ENCODE data around the gene SCAMP2. TPM values are rescaled to one million over a fixed set of nuclear protein-coding genes. Genes with fewer than 3 reads are reported as not detected.

SCAMP2 gene
- total RNA-seq, 1 experiment from 2014 or later = 30.1 TPM

- no peak overlapping the region for H2AFZ ChIP-seq (ENCODE audit: low read length)
- H3K9me2 ChIP-seq (replicated peaks; ENCODE audit: low read length) = no peaks in the 10 kb centered on the region
- no peaks in the 10 kb centered on the region for H3K4me1 ChIP-seq (ENCODE audit: insufficient read depth, low read length)
- ATAC-seq (peak; percentile 95), DNase-seq (peak; percentile 74)
- BruUV-seq (replicated peaks) = no TSS peak
- 0 out of 2 replicates have a peak, but pooled peaks cover 3% of the 10 kb centered on the region for H3K79me2 ChIP-seq (ENCODE audit: low read length)
- no peak overlapping the region for H3K4me3 ChIP-seq (ENCODE audit: low read length)
- TF ChIP-seq EZH2 (IDR thresholded peaks at IDR 0.05; ENCODE audit: low read length, unreplicated experiment) (no peak), CTCF (conservative IDR thresholded peaks at IDR 0.05; ENCODE audit: low read depth, low read length) (peak; percentile 90), EZH2phosphoT487 (IDR thresholded peaks at IDR 0.05; ENCODE audit: borderline replicate concordance, low read length) (no peak)
- POLR2A ChIA-PET (ENCODE audit: unreplicated experiment) = no interaction called here
- H3K27ac ChIP-seq (ENCODE audit: low read length) = peak overlapping the region; percentile 38
- CTCF ChIA-PET = no interaction called here
- H3K9me3 ChIP-seq (ENCODE audit: low read length) = no peaks in the 10 kb centered on the region
- H3F3A ChIP-seq (ENCODE audit: low read length, unreplicated experiment) = no peaks in the 10 kb centered on the region
- H3K27me3 ChIP-seq (ENCODE audit: low read length) = no peaks in the 10 kb centered on the region
- no peak overlapping the region for H3K9ac ChIP-seq (ENCODE audit: low read length)
- no peaks in the 10 kb centered on the region for H4K20me1 ChIP-seq (ENCODE audit: low read length)
- peaks cover 32% of the 10 kb centered on the region for H3K36me3 ChIP-seq (ENCODE audit: low read depth, low read length)
- no peak overlapping the region for H3K4me2 ChIP-seq (ENCODE audit: low read length)
- intact Hi-C loops (cut with micrococcal nuclease) = no loop called here
Observed at GRCh38 chr15:74799856-74800558, 73.2 kb downstream of the SCAMP2 start.

- H3K36me3 ChIP-seq (ENCODE audit: low read depth, low read length) = peaks cover 32% of the 10 kb centered on the region
- no peak overlapping the region for H3K4me3 ChIP-seq (ENCODE audit: low read length)
- H3K9ac ChIP-seq (ENCODE audit: low read length) = no peak overlapping the region
- H3K9me2 ChIP-seq (replicated peaks; ENCODE audit: low read length) = no peaks in the 10 kb centered on the region
- no peak for TF ChIP-seq EZH2 (IDR thresholded peaks at IDR 0.05; ENCODE audit: low read length, unreplicated experiment)
- no peak for TF ChIP-seq EZH2phosphoT487 (IDR thresholded peaks at IDR 0.05; ENCODE audit: borderline replicate concordance, low read length)
- no peak for TF ChIP-seq CTCF (conservative IDR thresholded peaks at IDR 0.05; ENCODE audit: low read depth, low read length)
- CTCF ChIA-PET = no interaction called here
- no peaks in the 10 kb centered on the region for H3K9me3 ChIP-seq (ENCODE audit: low read length)
- H2AFZ ChIP-seq (ENCODE audit: low read length) = no peak overlapping the region
- POLR2A ChIA-PET (ENCODE audit: unreplicated experiment) = no interaction called here
- intact Hi-C loops (cut with micrococcal nuclease) = no loop called here
- no peak for ATAC-seq
- 0 out of 2 replicates have a peak, but pooled peaks cover 3% of the 10 kb centered on the region for H3K79me2 ChIP-seq (ENCODE audit: low read length)
- no peak overlapping the region for H3K4me2 ChIP-seq (ENCODE audit: low read length)
- no peaks in the 10 kb centered on the region for H4K20me1 ChIP-seq (ENCODE audit: low read length)
- H3K27me3 ChIP-seq (ENCODE audit: low read length) = no peaks in the 10 kb centered on the region
- no TSS peak for BruUV-seq (replicated peaks)
- peak overlapping the region; percentile 38 for H3K27ac ChIP-seq (ENCODE audit: low read length)
- no peak for DNase-seq
- H3F3A ChIP-seq (ENCODE audit: low read length, unreplicated experiment) = no peaks in the 10 kb centered on the region
- H3K4me1 ChIP-seq (ENCODE audit: insufficient read depth, low read length) = no peaks in the 10 kb centered on the region
Observed at GRCh38 chr15:74799255-74799855, 73.8 kb downstream of the SCAMP2 start.
